HG02870 (cell line): ENCODE results near the gene BCAT1.
A peak's percentile ranks its signal among the peaks of the same experiment; 100 is the strongest.
"Not testable (repeated sequence)": the region's sequence is repeated elsewhere in the genome, so short reads cannot be mapped to it uniquely, and the experiment has no call there.

Experiments used
- ATAC-seq: cut with Tn5 transposase; IDR thresholded peaks from one replicate; pipeline ENCODE4 v1.9.1; 2021; ENCODE audit warnings: mild to moderate bottlenecking, moderate library complexity; ENCODE audit not compliant: unreplicated experiment

The BCAT1 gene

GRCh38 chr12:24928533-24929306 lies 20.2 kb downstream of the BCAT1 start:
- not testable (repeated sequence) for ATAC-seq

DNA sequence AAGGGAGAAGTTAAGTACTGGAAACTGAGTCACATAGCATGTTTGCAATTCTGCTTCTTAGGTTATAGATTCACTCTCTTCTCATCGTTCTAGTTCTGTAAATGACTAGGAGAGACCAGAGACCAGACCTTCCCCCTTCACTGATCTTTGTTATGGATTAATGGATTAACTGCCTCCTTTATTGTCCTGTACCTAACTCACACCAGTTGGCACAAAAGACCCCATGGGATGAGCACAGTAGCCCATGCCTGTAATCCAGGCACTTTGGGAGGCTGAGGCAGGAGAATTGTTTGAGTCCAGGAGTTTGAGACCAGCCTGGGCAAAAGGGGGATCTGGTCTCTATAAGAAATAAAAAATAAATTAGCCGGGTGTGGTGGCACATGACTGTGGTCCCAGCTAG lies 20.8 kb downstream of the BCAT1 start:
- no peak for ATAC-seq

- ATAC-seq: not testable (repeated sequence)
Measured at GRCh38 chr12:24926080-24926479, 22.8 kb downstream of the BCAT1 start.

- ATAC-seq: peak; percentile 43
Measured at GRCh38 chr12:24922090-24922489, 26.8 kb downstream of the BCAT1 start.

DNA sequence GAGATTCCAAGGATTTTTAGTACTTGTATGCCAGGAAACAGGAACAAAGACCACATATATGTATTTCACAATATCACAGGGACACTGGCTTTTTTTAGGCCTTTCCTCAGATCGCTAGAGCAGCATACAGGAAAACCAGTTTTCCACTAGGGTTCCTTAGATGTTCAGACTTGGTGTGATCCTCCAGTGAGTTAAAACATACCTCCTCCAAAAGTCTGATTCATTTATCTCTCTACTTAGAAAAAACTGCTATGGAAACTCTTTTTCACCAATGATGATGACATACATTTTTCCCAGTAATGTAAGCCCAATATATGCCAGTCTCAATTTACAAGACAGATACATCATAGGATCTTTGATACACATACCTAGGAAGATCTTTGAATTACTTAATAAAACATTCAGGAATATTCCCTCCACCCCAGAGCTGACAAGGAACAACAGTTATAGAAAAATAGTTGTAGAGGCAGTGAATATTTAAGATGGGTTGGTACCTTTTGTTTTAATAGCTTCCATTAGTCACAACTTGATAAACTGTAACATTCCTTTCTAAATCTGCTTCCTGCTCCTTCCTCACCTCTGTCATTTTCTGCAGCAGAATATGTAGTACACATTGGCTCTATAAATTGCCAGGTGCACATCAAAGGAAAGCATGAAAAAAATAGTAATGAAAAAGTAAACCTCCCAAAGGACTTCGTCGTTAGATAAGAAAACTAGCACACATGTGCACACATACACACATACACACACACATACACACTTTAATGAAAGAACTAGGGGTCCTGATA lies 27.5 kb downstream of the BCAT1 start:
- ATAC-seq: no peak

GRCh38 chr12:24920141-24920540 lies 28.8 kb downstream of the BCAT1 start:
- ATAC-seq: no peak

DNA sequence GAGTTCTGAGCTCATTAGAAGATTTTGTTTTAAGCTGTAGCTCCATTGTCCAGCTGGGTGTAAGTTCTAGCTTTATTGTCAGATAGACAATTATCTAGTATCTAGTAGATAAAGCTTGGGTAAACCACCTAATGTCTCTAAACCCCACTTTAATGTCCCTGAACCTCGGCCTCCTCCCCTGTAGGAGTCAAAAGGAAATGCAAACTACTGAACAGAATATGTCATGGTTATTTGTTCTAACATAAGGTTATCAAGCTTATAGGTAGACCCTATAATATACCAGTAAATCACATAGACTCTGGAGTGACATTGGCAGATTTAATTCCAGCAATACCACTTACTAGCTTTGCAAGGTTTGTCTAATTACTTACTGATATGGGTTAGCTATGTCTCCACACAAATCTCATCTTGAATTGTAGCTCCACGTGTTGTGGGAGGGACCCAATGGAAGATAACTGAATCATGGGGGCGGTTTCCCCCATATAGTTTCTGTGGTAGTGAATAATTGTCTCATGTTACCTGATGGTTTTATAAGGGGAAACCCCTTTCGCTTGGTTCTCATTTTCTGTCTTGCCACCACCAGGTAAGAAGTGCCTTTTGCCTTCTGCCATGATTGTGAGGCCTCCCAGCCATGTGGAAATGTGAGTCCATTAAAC lies 29.4 kb downstream of the BCAT1 start:
- no peak for ATAC-seq

DNA sequence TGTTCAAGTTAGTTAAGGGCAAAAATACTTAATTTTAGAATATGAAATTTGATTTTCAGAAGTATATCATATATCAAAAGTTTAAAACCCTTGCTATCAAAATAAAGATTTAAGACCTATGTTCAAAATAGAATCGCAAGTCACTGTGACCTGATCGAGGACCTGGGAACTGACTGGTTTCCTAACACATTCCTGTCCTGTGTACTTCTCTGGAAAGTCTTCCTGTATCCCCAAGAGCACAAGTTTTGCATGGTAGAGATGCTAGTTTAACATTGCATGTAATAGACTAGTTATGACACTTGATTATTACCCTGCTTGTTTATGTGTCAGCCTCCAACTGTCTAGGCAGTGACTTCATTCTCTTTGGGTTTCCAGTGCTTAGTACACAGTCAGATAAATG lies 30.3 kb downstream of the BCAT1 start:
- no peak for ATAC-seq

DNA sequence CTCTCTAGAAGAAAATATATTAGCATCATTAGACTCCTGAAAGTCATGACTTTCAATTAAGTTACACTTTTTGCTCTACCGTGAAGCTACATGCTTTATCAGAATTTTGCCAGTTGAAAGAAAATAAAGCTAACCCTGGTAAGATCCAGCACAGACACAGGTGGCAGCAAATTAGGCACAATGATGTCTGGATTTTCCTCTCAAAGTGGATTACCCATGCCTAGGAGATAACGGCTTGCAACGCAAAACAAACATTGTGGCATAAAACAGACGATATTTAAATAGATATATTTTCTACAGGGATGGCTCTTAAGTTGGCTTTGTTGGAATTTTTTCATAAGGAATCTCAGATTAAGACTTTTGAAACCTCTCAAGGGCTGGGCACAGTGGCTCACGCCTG lies 33.4 kb downstream of the BCAT1 start:
- ATAC-seq: no peak

DNA sequence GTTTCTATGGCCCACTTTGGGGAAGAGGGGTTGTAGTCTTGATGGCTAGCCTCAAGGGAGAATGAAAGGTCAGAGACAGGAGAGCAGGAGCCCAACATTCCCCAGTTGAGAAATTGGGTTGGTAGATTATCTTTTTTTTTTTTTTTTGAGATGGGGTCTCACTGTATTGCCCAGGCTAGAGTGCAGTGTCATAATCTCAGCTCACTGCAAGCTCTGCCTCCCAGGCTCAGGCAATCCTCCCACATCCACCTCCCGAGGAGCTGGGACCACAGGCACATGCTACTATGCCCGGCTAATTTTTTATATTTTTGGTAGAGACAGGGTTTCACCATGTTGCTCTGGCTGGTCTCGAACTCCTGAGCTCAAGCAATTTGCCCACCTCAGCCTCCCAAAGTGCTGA lies 34.9 kb downstream of the BCAT1 start:
- no peak for ATAC-seq

DNA sequence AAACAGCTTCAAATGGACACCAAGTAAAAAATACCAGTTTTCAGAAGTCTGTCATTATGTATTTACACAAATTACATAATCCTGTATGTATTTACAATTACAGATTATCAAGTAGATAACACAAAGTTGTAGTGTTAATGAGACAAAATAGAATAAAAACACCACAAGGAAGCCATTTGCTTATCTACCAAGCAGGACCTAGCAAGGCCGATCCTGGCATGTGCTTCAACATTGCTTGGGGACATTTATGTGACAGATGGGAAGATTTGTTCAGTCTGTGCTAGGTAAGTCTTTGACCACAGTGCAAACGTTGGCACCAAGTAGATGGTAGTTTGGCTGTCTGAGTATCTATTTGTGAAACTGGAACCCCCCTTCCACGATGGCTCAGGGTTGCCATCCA lies 35.8 kb downstream of the BCAT1 start:
- no peak for ATAC-seq

- no peak for ATAC-seq
Measured at GRCh38 chr12:24911271-24911791, 37.6 kb downstream of the BCAT1 start.

DNA sequence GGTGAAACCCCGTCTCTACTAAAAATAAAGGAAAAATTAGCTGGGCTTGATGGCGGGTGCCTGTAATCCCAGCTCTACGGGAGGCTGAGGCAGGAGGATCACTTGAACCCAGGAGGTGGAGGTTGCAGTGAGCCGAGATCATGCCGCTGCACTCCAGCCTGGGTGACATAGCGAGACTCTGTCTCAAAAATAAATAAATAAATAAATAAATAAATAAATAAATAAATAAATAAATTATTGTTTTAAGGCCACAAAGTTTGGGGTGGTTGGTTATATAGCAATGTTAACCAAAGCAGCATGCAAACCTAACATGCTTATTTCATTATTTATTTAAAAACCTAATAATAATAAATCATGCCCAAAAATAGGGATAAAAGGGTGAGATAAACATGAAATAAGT lies 38.7 kb downstream of the BCAT1 start:
- ATAC-seq: not testable (repeated sequence)

GRCh38 chr12:24909667-24910066 lies 39.2 kb downstream of the BCAT1 start:
- no peak for ATAC-seq

DNA sequence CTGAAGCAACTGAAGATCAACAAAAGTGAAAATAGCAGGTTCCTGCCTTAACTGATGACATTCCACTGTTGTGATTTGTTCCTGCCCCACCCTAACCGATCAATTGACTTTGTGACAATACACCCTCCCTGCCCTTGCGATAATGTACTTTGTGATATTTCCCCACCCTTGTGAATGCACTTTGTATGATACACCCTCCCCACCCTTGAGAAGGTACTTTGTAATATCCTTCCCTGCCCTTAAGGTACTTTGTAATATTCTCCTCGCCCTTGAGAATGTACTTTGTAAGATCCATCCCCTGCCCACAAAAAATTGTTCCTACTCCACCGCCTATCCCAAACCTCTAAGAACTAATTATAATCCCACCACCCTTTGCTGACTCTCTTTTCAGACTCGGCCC lies 41.4 kb downstream of the BCAT1 start:
- ATAC-seq: no peak

GRCh38 chr12:24906141-24906540 lies 42.8 kb downstream of the BCAT1 start:
- no peak for ATAC-seq

- ATAC-seq: no peak
Measured at GRCh38 chr12:24905431-24905830, 43.5 kb downstream of the BCAT1 start.

- ATAC-seq: no peak
Measured at GRCh38 chr12:24904871-24905270, 44.0 kb downstream of the BCAT1 start.

DNA sequence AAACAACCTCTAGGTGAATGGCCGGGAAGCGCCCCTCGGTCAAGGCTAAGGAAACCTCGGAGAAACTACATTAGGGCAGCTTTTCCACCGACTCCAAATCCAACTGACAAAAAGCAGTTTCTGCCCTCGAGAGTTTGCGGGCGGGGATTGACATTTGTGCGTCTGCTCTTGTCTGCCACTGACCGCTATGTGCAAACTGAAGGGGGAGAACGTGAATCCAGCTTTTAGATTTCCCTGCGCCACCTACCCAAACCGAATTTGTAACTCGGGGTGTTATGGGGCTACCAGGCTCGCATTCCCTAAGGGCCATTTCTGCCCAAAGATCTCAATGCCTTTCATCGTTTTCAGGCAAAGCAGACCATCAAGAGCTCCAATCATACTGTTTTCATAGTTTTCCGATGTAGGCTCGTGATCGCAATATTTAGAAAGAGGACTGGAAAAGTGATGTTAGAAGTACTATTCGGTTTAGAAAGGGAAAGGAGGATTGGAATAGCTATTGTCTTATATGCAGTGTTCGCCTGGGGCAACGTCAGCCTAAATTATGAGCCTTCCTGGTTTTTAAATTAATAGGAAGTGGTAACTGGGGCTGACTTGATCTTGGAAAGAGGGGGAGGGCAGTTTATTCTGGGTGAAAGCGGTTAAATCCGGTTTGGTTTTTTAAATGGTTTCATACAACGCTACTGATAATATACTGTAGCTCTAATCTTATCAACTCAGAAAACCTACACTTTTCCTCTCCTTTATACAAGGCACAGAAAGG lies 45.4 kb downstream of the BCAT1 start:
- no peak for ATAC-seq

- ATAC-seq: no peak
Measured at GRCh38 chr12:24902511-24903328, 46.2 kb downstream of the BCAT1 start.
